SKM-1 treated with dmso at 0.1 percent for 144 hours (cell line): ENCODE measurements around the gene ULBP3.
"Not testable (repeated sequence)": the region's sequence is repeated elsewhere in the genome, so short reads cannot be mapped to it uniquely, and the experiment has no call there.

Experiments
- DNase-seq: peaks from one replicate; lab custom pipeline; 2025; ENCODE audit not compliant: unreplicated experiment; lab: John Stamatoyannopoulos, UW

Gene ULBP3

DNA sequence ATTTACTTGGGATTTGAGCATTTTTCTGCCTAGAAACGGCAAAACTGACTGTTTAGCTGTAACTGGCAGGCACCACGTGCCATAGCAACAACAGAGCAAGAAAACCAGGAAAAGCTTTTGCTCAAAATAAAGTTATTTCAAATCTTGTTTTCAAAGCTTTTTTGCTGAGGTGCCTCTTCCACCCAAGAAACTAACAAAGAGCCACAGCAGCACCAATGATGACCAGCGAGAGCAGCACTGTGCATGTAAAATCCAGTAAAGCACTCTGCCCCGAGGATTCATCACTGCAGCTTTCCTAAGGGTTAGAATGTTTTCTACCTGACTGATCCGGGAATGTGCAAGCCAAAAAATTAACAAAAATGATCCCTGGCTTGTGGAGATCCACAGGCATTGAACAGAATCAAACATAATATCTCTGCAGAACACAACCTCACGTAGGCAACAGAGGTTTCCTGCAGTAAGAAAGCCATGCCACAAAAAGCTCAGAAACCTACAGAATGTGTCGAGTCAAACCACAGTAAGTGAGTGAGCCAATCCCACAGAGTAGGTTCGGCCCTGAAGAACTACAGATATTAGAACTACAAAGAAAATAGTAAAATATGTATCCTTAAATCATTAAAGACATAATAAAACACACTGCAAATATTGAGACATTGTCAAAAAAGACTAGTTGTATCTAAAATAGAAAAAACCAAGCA is 7.4 kb upstream of the ULBP3 start:
- DNase-seq, result no peak

- DNase-seq, result no peak
Measured at GRCh38 chr6:150075034-150075421, 6.1 kb upstream of the ULBP3 start.

- not testable (repeated sequence) for DNase-seq
Measured at GRCh38 chr6:150074396-150075033, 5.6 kb upstream of the ULBP3 start.

DNA sequence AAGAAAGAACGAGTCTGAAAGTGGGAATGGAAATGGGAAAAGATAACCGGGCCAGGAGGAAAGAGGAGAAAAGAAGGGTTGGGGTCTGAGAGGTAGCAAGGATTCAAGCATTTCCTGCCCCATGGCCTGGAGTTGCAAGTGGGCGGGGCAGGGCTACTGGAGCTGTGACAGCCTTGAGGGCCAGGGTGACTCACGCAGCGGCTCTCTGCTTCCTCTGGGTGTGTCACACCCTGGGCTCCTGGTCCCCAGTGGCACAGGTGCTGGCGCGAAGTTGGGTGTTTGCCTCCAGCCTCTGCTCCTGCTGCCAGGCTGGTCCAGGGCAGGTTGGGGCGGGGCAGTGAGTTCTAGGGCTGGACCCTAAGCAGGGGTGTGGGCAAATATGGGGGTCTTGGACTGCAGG is 3.3 kb upstream of the ULBP3 start:
- DNase-seq, result no peak

DNA sequence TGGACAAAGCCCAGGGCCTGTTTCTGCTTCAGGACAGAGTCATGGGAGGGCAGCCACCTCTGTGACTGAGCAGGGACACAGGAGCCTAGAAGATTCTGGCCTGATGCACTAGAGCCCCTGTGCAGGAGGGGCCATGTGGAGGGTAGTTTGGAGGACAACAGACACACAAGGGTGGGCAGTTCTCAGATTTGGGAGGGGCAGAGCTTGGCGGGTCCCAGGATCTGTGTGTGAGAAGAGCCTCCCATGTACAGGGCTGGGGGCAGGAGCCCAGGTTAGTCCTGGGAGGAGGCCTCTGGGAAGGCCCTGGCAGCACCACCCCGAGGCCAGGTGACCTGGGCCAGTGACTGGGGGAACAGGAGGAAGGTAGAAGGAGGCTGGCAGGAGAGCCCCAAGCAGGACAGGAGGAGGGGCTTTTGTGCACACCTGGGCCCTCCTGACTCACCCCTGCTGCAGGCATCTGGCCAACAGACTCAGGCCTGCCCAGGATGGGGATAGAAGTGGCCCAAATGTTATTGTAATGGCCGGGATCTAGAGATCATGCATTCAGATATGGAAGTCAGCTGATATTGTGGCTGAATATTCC is 1.4 kb upstream of the ULBP3 start:
- no peak for DNase-seq

- DNase-seq, result no peak
Measured at GRCh38 chr6:150069706-150070105, 785 bp upstream of the ULBP3 start.

GRCh38 chr6:150068151-150068550 is 770 bp downstream of the ULBP3 start:
- no peak for DNase-seq

GRCh38 chr6:150065083-150065482 is 3.8 kb downstream of the ULBP3 start:
- DNase-seq, result no peak

GRCh38 chr6:150063640-150064039 is 5.3 kb downstream of the ULBP3 start:
- no peak for DNase-seq

DNA sequence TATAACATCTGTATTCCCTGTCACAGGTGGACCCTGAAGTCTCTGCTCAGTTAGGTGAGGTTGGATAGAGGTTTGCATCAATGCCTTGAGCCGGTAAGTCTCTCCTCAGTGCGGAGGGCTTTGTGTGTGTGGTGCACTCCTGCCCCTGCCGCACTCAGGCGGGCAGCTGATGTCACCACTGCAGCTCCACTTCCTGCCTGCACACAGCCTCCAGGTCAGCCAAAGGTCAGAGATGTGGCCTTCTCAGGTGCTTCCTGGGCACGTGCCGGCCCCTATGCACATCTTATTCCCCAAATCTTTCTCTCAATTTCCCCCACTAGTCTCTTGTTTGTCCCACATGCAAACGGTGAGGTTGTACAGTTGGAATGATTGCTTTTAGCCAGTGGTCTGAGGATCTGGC is 8.9 kb downstream of the ULBP3 start:
- not testable (repeated sequence) for DNase-seq

DNA sequence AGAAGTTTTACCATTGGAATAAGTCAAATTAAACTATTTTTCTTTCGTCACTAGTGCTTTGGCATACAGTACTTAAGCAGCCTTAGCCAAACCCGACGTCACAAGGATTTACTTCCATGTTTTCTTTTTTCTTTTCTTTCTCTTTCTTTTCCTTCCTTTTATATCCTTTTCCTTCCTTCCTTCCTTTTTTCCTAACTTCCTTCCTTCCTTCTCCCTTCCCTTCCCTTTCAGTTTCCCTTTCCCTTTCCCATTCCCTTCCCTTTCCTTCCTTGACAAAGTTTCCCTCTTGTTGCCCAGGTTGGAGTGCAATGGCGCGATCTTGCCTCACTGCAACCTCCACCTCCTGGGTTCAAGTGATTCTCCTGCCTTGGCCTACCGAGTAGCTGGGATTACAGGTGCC is 9.9 kb downstream of the ULBP3 start:
- no peak for DNase-seq

DNA sequence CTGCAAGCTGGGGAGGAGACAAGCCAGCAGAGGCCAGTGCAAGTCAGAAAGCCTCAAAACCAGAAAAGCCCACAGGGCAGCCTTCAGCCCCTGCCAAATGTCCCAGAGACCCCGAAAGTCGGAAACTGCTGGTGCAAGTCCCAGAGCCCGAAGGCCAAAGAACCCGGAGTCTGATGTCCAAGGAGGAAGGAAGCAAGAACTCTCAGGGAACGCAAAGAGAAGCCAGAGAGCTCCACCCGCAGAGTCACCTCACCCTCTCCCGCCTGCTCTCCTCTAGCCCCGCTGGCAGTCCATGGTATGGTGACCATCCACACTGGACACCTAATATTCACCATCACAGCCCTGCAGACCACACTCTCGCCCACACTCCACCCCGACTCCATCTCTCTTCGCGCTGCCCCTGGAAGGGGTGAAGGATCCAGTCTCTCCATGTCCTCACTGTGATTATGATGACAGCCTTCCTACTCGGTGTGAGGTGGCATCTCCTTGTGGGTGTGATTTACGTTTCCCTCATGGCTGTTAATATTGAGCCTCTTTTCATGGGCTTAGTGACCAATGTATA is 10.6 kb downstream of the ULBP3 start:
- DNase-seq, result no peak

DNA sequence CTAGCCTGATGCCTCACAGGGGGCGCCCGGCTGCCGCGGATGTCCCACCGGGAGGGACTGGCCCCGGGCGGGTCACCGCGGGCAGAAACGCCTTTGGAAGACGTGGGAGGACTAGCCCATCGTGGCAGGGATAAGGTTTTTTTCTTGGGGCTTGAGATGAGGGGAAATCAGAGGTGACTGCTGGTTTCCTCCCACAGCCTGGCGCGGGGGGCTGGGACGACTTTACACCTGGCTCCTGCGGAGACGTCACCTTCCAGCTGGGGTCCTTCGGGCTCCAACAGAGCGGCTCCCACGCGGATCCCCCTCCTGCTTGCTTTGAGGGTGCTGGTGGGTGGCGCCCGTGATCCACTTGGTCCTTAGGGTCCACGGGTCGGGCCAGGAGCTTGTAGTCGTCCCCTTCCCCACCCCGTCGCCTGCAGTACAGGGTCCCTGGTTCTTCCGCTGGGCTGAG is 11.4 kb downstream of the ULBP3 start:
- no peak for DNase-seq

- no peak for DNase-seq
Measured at GRCh38 chr6:150056916-150057315, 12.0 kb downstream of the ULBP3 start.

DNA sequence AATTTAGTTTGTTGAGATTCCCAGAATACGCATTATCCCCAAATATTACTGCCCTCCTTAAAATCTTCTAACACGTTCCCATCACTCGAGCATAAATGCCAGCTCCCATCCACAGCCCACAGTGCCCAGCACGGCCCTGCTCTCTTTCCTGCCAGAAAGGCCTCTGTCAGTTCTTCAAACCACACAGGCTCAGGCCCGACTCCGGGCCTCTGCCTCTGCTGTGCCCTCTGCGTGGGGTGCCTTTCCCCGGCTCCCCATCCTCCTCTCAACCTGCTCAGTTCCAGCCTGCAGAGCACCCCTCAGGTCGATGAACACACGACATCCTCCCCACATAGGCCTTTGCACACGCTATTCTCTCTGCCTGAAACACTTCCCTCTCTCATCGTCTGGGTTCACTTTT is 12.8 kb downstream of the ULBP3 start:
- no peak for DNase-seq

- no peak for DNase-seq
Measured at GRCh38 chr6:150055131-150055530, 13.8 kb downstream of the ULBP3 start.

DNA sequence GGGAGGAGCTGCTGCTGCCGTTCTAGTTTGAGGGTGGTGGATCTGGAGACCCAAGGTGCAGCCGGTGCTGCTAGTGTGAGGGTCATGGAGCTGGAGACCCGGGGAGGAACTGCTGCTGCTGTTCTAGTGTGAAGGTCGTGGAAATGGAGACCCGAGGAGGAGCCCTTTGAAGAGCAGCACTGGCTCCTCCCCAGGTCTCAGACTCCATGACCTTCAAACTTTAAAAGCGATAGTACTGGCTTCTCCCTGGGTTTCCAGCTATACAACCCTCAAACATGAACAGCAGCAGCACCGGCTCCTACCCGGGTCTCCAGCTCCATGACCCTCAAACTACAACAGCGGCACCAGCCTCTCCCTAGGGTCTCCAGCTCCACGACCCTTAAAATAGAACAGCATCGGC is 15.5 kb downstream of the ULBP3 start:
- DNase-seq, result no peak

DNA sequence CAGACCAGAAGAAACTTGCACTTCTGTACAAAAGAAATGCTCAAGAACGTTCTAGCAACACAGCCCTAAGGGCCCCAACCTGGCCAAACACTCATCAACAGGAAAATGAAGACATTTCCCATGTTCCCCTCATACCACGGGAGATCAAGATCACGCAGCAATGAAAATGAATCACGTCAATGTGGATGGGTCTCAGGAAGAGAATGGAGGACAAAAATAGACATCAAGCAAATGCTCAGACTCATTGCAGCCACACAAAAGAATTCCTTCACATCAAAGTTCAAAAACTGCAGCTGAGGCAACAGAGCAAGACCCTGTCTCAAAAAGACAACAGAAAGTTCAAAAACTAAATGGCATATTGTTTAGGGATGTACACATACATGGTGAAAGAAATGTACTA is 18.1 kb downstream of the ULBP3 start:
- no peak for DNase-seq

GRCh38 chr6:150048099-150048498 is 20.8 kb downstream of the ULBP3 start:
- DNase-seq, result no peak

GRCh38 chr6:150046943-150047342 is 22.0 kb downstream of the ULBP3 start:
- DNase-seq, result no peak

GRCh38 chr6:150044621-150045145 is 24.2 kb downstream of the ULBP3 start:
- no peak for DNase-seq
